K562 (cell line): ENCODE results near the gene PAEP. TPM values are rescaled to one million over a fixed set of nuclear protein-coding genes. Genes with fewer than 3 reads are reported as not detected.

Source experiments
- ATAC-seq: fragments of 200-7000 bp; cut with Tn5 transposase; 3 replicates; pipeline ENCODE4 v1.9.1; 2020; ENCODE audit warnings: moderate library complexity
- BruUV-seq: library from RNA; stranded (reverse); fragments of 400-500 nt; replicated peaks from 2 replicates; lab custom pipeline; 2021; lab: Mats Ljungman, UMichigan
- CTCF ChIA-PET: fragments of 300-600 bp; formaldehyde crosslinking; extraction: SDS; loops from one replicate; lab custom pipeline; 2021; ENCODE audit warnings: low intra/inter-chr PET ratio; lab: Yijun Ruan, JAX
- POLR2A ChIA-PET: fragments of 300-600, 350-650 bp; sonication (Branson Sonifier 250); formaldehyde crosslinking; extraction: SDS; loops from one replicate; lab custom pipeline; 2021; ENCODE audit warnings: antibody characterized with exemption, inconsistent platforms; lab: Yijun Ruan, JAX
- DNase-seq, 4 experiments: peaks; one replicate each; pipeline versions ENCODE4 v3.0.0 to v3.0.0-alpha.2; 2011 to 2018; ENCODE audit warnings: low spot score in 3 of 4, mixed read lengths in 3 of 4; ENCODE audit errors: extremely low read depth in 1 of 4
- FAIRE-seq: peaks from 2 replicates; lab custom pipeline; 2011; peaks lifted over from hg19 to GRCh38; lab: Jason Lieb, UNC
- H2AFZ ChIP-seq: 2 replicates; pipeline ENCODE4 v1.6.0; 2011; ENCODE audit warnings: low read depth, low read length, control low read depth, inconsistent platforms
- H3K27ac ChIP-seq: fragments of 200-600 bp; 3 replicates; pipeline ENCODE4 v1.8.0; 2011; ENCODE audit warnings: low read depth, mild to moderate bottlenecking, control low read depth, inconsistent platforms, low read length, moderate library complexity, mixed read lengths; ENCODE audit errors: extremely low read depth
- H3K27me3 ChIP-seq, 2 experiments: fragments of 300-600 bp in 1 of 2; 2 replicates in 1 of 2; 3 replicates in 1 of 2; pipeline versions ENCODE4 v1.6.0 to v1.8.0; 2011; ENCODE audit warnings: inconsistent platforms in 2 of 2, low read length in 2 of 2, mild to moderate bottlenecking in 1 of 2, mixed read lengths in 1 of 2, moderate library complexity in 1 of 2; ENCODE audit not compliant: control insufficient read depth in 2 of 2, insufficient read depth in 2 of 2
- H3K36me3 ChIP-seq: fragments of 300-600 bp; 3 replicates; pipeline ENCODE4 v1.8.0; 2011; ENCODE audit warnings: mild to moderate bottlenecking, low read length, inconsistent platforms; ENCODE audit not compliant: control insufficient read depth, insufficient read depth
- H3K4me1 ChIP-seq, 2 experiments: fragments of 200-600 bp in 1 of 2; replicated peaks in 1 of 2; 2 replicates in 1 of 2; 3 replicates in 1 of 2; pipeline versions ENCODE4 v1.5.1 to v1.8.0; 2011; ENCODE audit warnings: inconsistent platforms in 2 of 2, low read length in 2 of 2, mild to moderate bottlenecking in 1 of 2, mixed read lengths in 1 of 2, moderate library complexity in 1 of 2; ENCODE audit not compliant: control insufficient read depth in 2 of 2, insufficient read depth in 2 of 2
- H3K4me2 ChIP-seq: 2 replicates; pipeline ENCODE4 v1.6.1; 2011; ENCODE audit warnings: low read length, control low read depth, inconsistent platforms, mixed read lengths; ENCODE audit not compliant: insufficient read depth
- H3K4me3 ChIP-seq: fragments of 200-600 bp; sonication (generic), shearing (Covaris generic); 2 replicates; pipeline ENCODE4 v1.5.1; 2016; ENCODE audit warnings: control low read depth, inconsistent platforms
- H3K79me2 ChIP-seq: fragments of 200-600 bp; 3 replicates; pipeline ENCODE4 v1.8.0; 2011; ENCODE audit warnings: low read length, inconsistent platforms; ENCODE audit not compliant: control insufficient read depth, insufficient read depth
- H3K9ac ChIP-seq, 2 experiments: 2 replicates each; pipeline versions ENCODE4 v1.6.0 to v1.6.1; 2011; ENCODE audit warnings: low read depth in 2 of 2, low read length in 2 of 2, control low read depth in 1 of 2, inconsistent platforms in 1 of 2, mild to moderate bottlenecking in 1 of 2, mixed read lengths in 1 of 2; ENCODE audit not compliant: insufficient read depth in 1 of 2
- H3K9me1 ChIP-seq: one replicate; pipeline ENCODE4 v1.6.0; 2011; ENCODE audit warnings: inconsistent platforms, mild to moderate bottlenecking, low read length, moderate library complexity; ENCODE audit not compliant: control insufficient read depth, insufficient read depth
- H3K9me3 ChIP-seq: replicated peaks from 2 replicates; pipeline ENCODE4 v1.5.1; 2011; ENCODE audit warnings: low read depth, low read length, inconsistent platforms; ENCODE audit not compliant: control insufficient read depth, insufficient read depth
- H4K20me1 ChIP-seq: replicated peaks from 2 replicates; pipeline ENCODE4 v1.6.1; 2011; ENCODE audit warnings: low read length, inconsistent platforms, mixed read lengths; ENCODE audit not compliant: control insufficient read depth, insufficient read depth
- BMI1 ChIP-seq: fragments of 150-350 bp; IDR thresholded peaks from 2 replicates; pipeline ENCODE4 v1.6.1; 2014; ENCODE audit warnings: low read length
- DPF2 ChIP-seq: fragments of 450-650 bp; IDR thresholded peaks from 2 replicates; pipeline ENCODE4 v1.6.1; 2016
- E2F5 ChIP-seq: sonication (generic); formaldehyde crosslinking; IDR thresholded peaks from 2 replicates; pipeline ENCODE4 v1.8.0; 2022; ENCODE audit warnings: mild to moderate bottlenecking, missing genetic modification reagents
- FIP1L1 ChIP-seq: fragments of 200-400 bp; formaldehyde crosslinking; IDR thresholded peaks from 2 replicates; pipeline ENCODE4 v1.6.1; 2018; ENCODE audit warnings: mild to moderate bottlenecking, low read depth, low read length; ENCODE audit not compliant: poor library complexity, severe bottlenecking
- HIVEP1 ChIP-seq: fragments of 250-450 bp; sonication (Bioruptor Pico); IDR thresholded peaks from 2 replicates; pipeline ENCODE4 v1.4.0; 2020; ENCODE audit warnings: mild to moderate bottlenecking
- HMG20A ChIP-seq: fragments of 450-650 bp; formaldehyde crosslinking; conservative IDR thresholded peaks from 2 replicates; pipeline ENCODE4 v1.4.0; 2020; ENCODE audit warnings: mild to moderate bottlenecking, mixed read lengths
- MTF1 ChIP-seq: fragments of 250-450 bp; sonication (Bioruptor Pico); IDR thresholded peaks from 2 replicates; pipeline ENCODE4 v1.9.0; 2021; ENCODE audit warnings: moderate library complexity, mild to moderate bottlenecking, inconsistent platforms, borderline replicate concordance
- MYC ChIP-seq, 2 experiments: fragments of 250-450 bp in 1 of 2; sonication (Bioruptor Pico) in 1 of 2; IDR thresholded peaks; 2 replicates each; pipeline versions ENCODE4 v1.5.1 to v1.6.1; 2012 to 2021; ENCODE audit warnings: low read depth in 2 of 2, borderline replicate concordance in 1 of 2, improper control_type of control experiment in 1 of 2, low read length in 1 of 2, mild to moderate bottlenecking in 1 of 2, moderate library complexity in 1 of 2
- PHB ChIP-seq: fragments of 250-450 bp; sonication (Bioruptor Pico); IDR thresholded peaks from 2 replicates; pipeline ENCODE4 v1.5.0; 2021
- RBM39 ChIP-seq: fragments of 200-400 bp; formaldehyde crosslinking; optimal IDR thresholded peaks from 2 replicates; pipeline ENCODE3; 2018; ENCODE audit warnings: low read depth, low read length
- TAF7 ChIP-seq: fragments of 450-650 bp; IDR thresholded peaks from 2 replicates; pipeline ENCODE4 v1.6.1; 2016; ENCODE audit warnings: missing genetic modification characterization, missing compliant biosample characterization
- TSC22D4 ChIP-seq: fragments of 450-650 bp; IDR thresholded peaks from 2 replicates; pipeline ENCODE4 v1.6.1; 2016; ENCODE audit warnings: missing genetic modification characterization, missing biosample characterization, control low read depth
- WGBS: fragments of 100-300 bp; shearing (Covaris generic); methylation state at CpG from one replicate; pipeline ENCODE4 v1.1.6; 2016; ENCODE audit warnings: low coverage, mixed read lengths; ENCODE audit not compliant: insufficient coverage; ENCODE audit errors: missing lambda C conversion rate; 5-methylcytosine and 5-hydroxymethylcytosine counted together
- in situ Hi-C: fragments of 300-500 bp; cut with MboI; formaldehyde crosslinking; loops from 4 replicates; pipeline ENCODE4 v1.15.0; 2018; ENCODE audit warnings: inconsistent platforms, mixed read lengths
- intact Hi-C: fragments of 100-400 bp; cut with micrococcal nuclease; formaldehyde crosslinking; loops from 2 replicates; pipeline ENCODE4 v1.14.2; 2022
- polyA plus RNA-seq, 8 experiments: library from polyadenylated mRNA; depleted of rRNA in 4 of 8; stranded (reverse) in 5 of 8; unstranded in 3 of 8; fragments of >200 nt; fragmentation: Nextera tagmentation in 2 of 8; fragmentation: Illumina TruSeq in 1 of 8; extraction: Ambion mirVana in 2 of 8; extraction: Trizol in 1 of 8; gene quantifications; 2 replicates each; pipeline versions ENCODE4 v1.2.1 to v1.2.3, GENCODE V29; 2011 to 2014; ENCODE audit warnings: inconsistent platforms in 1 of 8, missing spikeins in 1 of 8
- total RNA-seq, 7 experiments: library from RNA; depleted of rRNA in 6 of 7; stranded (reverse); fragments of >200 nt in 6 of 7; fragmentation: Illumina TruSeq in 2 of 7; extraction: Trizol in 2 of 7; gene quantifications; 2 replicates each; pipeline versions ENCODE4 v1.2.1 to v1.2.3, GENCODE V29; 2011 to 2021; ENCODE audit warnings: low replicate concordance in 1 of 7
- TF ChIP-seq, protein P1 (sequence below): fragments of 450-650 bp; formaldehyde crosslinking; conservative IDR thresholded peaks from 2 replicates; pipeline ENCODE4 v1.4.0; 2022; ENCODE audit warnings: mild to moderate bottlenecking, missing genetic modification characterization
- TF ChIP-seq, protein P2 (sequence below): sonication (generic); formaldehyde crosslinking; IDR thresholded peaks from 2 replicates; pipeline ENCODE4 v1.8.0; 2023; ENCODE audit warnings: mild to moderate bottlenecking, missing genetic modification reagents

Gene PAEP
- total and polyA plus RNA-seq, 9 of the 15 experiments (the other 6 are each of a cell fraction or from before 2014, with no cell fraction given): 0.22 to 4.5 (median 0.58) TPM

GRCh38 chr9:135611875-135612209, 50.3 kb downstream of the PAEP start:
- Histone ChIP-seq H3K36me3 (no peaks in the 10 kb centered on the region), H3K4me1 (peaks cover 0 to 26% of the 10 kb centered on the region in 2 experiments; a peak in 2 of 5 replicates), H3K79me2 (no peaks in the 10 kb centered on the region), H3K9ac (no peak overlapping the region), H3K27me3 (peaks cover 13 to 57% of the 10 kb centered on the region in 2 experiments; a peak in 3 of 5 replicates), H3K4me3 (no peak overlapping the region), H2AFZ (no peak overlapping the region), H3K9me3 (no peaks in the 10 kb centered on the region), H3K4me2 (no peak overlapping the region), H3K9me1 (no peaks in the 10 kb centered on the region), H3K27ac (no peak overlapping the region), H4K20me1 (peaks cover 5% of the 10 kb centered on the region)
- BruUV-seq: no TSS peak
- no peak for FAIRE-seq
- ChIA-PET POLR2A (no interaction called here), CTCF (no interaction called here)
- ATAC-seq: no peak
- WGBS: 2% methylated on average over 4 of the region's 4 CpGs
- in situ Hi-C loops: no loop called here
- no peak for DNase-seq
- intact Hi-C loops: no loop called here
- TF ChIP-seq FIP1L1 (no peak), PHB (CRISPR knock-in tag) (no peak), DPF2 (no peak), E2F5 (CRISPR knock-in tag) (no peak), BMI1 (no peak), TSC22D4 (tag) (no peak), RBM39 (no peak), HMG20A (CRISPR knock-in tag) (no peak), MYC (IDR thresholded peaks at IDR 0.05; ENCODE audit: low read depth, low read length) (no peak), MYC (CRISPR knock-in tag; IDR thresholded peaks at IDR 0.05; ENCODE audit: borderline replicate concordance, low read depth) (no peak), TAF7 (tag) (no peak), HIVEP1 (no peak), MTF1 (no peak)
- TF ChIP-seq, protein P1, sequence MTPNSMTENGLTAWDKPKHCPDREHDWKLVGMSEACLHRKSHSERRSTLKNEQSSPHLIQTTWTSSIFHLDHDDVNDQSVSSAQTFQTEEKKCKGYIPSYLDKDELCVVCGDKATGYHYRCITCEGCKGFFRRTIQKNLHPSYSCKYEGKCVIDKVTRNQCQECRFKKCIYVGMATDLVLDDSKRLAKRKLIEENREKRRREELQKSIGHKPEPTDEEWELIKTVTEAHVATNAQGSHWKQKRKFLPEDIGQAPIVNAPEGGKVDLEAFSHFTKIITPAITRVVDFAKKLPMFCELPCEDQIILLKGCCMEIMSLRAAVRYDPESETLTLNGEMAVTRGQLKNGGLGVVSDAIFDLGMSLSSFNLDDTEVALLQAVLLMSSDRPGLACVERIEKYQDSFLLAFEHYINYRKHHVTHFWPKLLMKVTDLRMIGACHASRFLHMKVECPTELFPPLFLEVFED (CRISPR knock-in tag): no peak
- TF ChIP-seq, protein P2, sequence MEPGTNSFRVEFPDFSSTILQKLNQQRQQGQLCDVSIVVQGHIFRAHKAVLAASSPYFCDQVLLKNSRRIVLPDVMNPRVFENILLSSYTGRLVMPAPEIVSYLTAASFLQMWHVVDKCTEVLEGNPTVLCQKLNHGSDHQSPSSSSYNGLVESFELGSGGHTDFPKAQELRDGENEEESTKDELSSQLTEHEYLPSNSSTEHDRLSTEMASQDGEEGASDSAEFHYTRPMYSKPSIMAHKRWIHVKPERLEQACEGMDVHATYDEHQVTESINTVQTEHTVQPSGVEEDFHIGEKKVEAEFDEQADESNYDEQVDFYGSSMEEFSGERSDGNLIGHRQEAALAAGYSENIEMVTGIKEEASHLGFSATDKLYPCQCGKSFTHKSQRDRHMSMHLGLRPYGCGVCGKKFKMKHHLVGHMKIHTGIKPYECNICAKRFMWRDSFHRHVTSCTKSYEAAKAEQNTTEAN: no peak
